Measurements from ENCODE around the gene TMEM200A. TPM values are rescaled to one million over a fixed set of nuclear protein-coding genes. Genes with fewer than 3 reads are reported as not detected.

Gene TMEM200A
- total and polyA plus RNA-seq, 10 of the 15 experiments (the other 5 are each of a cell fraction or from before 2014, with no cell fraction given): 5.5 to 12.4 (median 9.6) TPM

- TF ChIP-seq SMARCA5 (IDR thresholded peaks at IDR 0.05): no peak
- no peak for TF ChIP-seq STAT3 (IDR thresholded peaks at IDR 0.05; ENCODE audit: low read depth, low read length)
- TF ChIP-seq, protein P1, sequence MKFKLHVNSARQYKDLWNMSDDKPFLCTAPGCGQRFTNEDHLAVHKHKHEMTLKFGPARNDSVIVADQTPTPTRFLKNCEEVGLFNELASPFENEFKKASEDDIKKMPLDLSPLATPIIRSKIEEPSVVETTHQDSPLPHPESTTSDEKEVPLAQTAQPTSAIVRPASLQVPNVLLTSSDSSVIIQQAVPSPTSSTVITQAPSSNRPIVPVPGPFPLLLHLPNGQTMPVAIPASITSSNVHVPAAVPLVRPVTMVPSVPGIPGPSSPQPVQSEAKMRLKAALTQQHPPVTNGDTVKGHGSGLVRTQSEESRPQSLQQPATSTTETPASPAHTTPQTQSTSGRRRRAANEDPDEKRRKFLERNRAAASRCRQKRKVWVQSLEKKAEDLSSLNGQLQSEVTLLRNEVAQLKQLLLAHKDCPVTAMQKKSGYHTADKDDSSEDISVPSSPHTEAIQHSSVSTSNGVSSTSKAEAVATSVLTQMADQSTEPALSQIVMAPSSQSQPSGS (IDR thresholded peaks at IDR 0.05; ENCODE audit: low read length): no peak
- no peak for TF ChIP-seq SREBF2 (IDR thresholded peaks at IDR 0.05; ENCODE audit: low read length)
- no peak for TF ChIP-seq NFYB (IDR thresholded peaks at IDR 0.05; ENCODE audit: insufficient read depth, low read depth, low read length)
- TF ChIP-seq, protein P2, sequence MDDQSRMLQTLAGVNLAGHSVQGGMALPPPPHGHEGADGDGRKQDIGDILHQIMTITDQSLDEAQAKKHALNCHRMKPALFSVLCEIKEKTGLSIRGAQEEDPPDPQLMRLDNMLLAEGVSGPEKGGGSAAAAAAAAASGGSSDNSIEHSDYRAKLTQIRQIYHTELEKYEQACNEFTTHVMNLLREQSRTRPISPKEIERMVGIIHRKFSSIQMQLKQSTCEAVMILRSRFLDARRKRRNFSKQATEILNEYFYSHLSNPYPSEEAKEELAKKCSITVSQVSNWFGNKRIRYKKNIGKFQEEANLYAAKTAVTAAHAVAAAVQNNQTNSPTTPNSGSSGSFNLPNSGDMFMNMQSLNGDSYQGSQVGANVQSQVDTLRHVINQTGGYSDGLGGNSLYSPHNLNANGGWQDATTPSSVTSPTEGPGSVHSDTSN (IDR thresholded peaks at IDR 0.05; ENCODE audit: insufficient replicate concordance, low read depth, low read length): no peak
- TF ChIP-seq BCL3 (IDR thresholded peaks at IDR 0.05; ENCODE audit: borderline replicate concordance, insufficient read depth, low read depth, low read length, poor library complexity, severe bottlenecking): no peak
- TF ChIP-seq HDGF (IDR thresholded peaks at IDR 0.05): no peak
- peak; percentile 35; the same call in 1 of the 2 replicates for TF ChIP-seq GABPA (IDR thresholded peaks at IDR 0.05; ENCODE audit: low read depth)
- TF ChIP-seq EED (IDR thresholded peaks at IDR 0.05; ENCODE audit: low read depth): 0 out of 2 replicates have a peak, but pooled peaks have one; percentile 21
- TF ChIP-seq CREM (IDR thresholded peaks at IDR 0.05; ENCODE audit: low read depth): peak; percentile 63
- TF ChIP-seq ASH2L (IDR thresholded peaks at IDR 0.05; ENCODE audit: borderline replicate concordance, low read depth): no peak
These were observed 87.4 kb downstream of the TMEM200A start (continued) for GRCh38 chr6:130453230-130453629.
